Amniotic epithelial cell (primary cell): ENCODE results near the gene PTGR1.
A peak's percentile ranks its signal among the peaks of the same experiment; 100 is the strongest.
"Not testable (repeated sequence)": the region's sequence is repeated elsewhere in the genome, so short reads cannot be mapped to it uniquely, and the experiment has no call there.

Experiments used
- DNase-seq: peaks from one replicate; pipeline ENCODE4 v3.0.0-alpha.2; 2010; ENCODE audit warnings: low read depth

Gene PTGR1

GRCh38 chr9:111599092-111599954 is at the start of gene PTGR1:
PTGR1 (minus strand) TSS chr9:111599647; CDS start chr9:111597422, 2,225 bp downstream.
- peak; percentile 94 for DNase-seq

- DNase-seq, result no peak
Measured at GRCh38 chr9:111649016-111649415, 49.6 kb upstream of the PTGR1 start.

GRCh38 chr9:111648066-111648465 is 48.6 kb upstream of the PTGR1 start:
- DNase-seq, result peak; percentile 21

GRCh38 chr9:111646417-111646816 is 47.0 kb upstream of the PTGR1 start:
- DNase-seq, result no peak

GRCh38 chr9:111645806-111646205 is 46.4 kb upstream of the PTGR1 start:
- peak; percentile 32 for DNase-seq

- DNase-seq, result no peak
Measured at GRCh38 chr9:111644195-111644772, 44.8 kb upstream of the PTGR1 start.

GRCh38 chr9:111637421-111637950 is 38.0 kb upstream of the PTGR1 start:
- DNase-seq, result no peak

GRCh38 chr9:111634860-111635259 is 35.4 kb upstream of the PTGR1 start:
- no peak for DNase-seq

GRCh38 chr9:111633389-111633736 is 33.9 kb upstream of the PTGR1 start:
- DNase-seq, result no peak

GRCh38 chr9:111632695-111633388 is 33.4 kb upstream of the PTGR1 start:
- no peak for DNase-seq

- DNase-seq, result peak; percentile 21
Measured at GRCh38 chr9:111632060-111632459, 32.6 kb upstream of the PTGR1 start.

GRCh38 chr9:111631214-111631971 is 31.9 kb upstream of the PTGR1 start, which contains the start of gene DNAJC25:
DNAJC25 (plus strand) TSS chr9:111631334; CDS start chr9:111631408, 74 bp downstream.
- peak; percentile 98 for DNase-seq

GRCh38 chr9:111630964-111631213 is 31.4 kb upstream of the PTGR1 start:
- DNase-seq, result no peak

- no peak for DNase-seq
Measured at GRCh38 chr9:111630182-111630963, 30.9 kb upstream of the PTGR1 start.

GRCh38 chr9:111628411-111628810 is 29.0 kb upstream of the PTGR1 start:
- DNase-seq, result no peak

- DNase-seq, result no peak
Measured at GRCh38 chr9:111627260-111627963, 28.0 kb upstream of the PTGR1 start.

- peak; percentile 79 for DNase-seq
Measured at GRCh38 chr9:111622626-111623025, 23.2 kb upstream of the PTGR1 start.

GRCh38 chr9:111621895-111622480 is 22.5 kb upstream of the PTGR1 start:
- peak; percentile 57 for DNase-seq

- DNase-seq, result not testable (repeated sequence)
Measured at GRCh38 chr9:111617349-111617748, 17.9 kb upstream of the PTGR1 start.

GRCh38 chr9:111615928-111616327 is 16.5 kb upstream of the PTGR1 start:
- no peak for DNase-seq
